NT2/D1 (cell line): ENCODE measurements around the gene FGF1.

Experiments
- YY1 ChIP-seq: IDR thresholded peaks from 2 replicates; pipeline ENCODE4 v1.6.1; 2011; ENCODE audit not compliant: insufficient read length, insufficient read depth
- ZNF274 ChIP-seq: IDR thresholded peaks from 2 replicates; pipeline ENCODE4 v1.6.1; 2011; ENCODE audit warnings: mild to moderate bottlenecking, low read depth, low read length

DNA sequence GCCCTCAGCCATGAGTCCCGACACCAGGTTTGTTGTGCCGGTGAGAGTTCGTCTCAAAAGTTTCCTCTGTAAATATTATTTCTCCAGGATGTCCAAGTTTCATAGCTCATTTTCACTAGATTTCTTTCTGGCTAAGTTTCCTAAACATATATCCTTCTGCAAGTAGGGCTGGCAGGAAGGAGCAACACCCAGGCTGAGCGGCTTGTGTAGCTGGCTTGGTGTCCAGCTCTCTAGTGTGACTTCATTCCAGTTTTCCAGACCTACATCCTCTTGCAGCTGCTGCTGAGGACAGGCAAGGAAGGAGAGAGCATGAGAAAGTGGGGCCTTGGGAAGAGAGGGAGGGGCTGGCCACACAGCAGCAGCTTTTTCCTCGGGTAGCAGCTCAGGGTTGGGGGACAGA, 80.3 kb downstream of the FGF1 start:
- TF ChIP-seq ZNF274 (no peak), YY1 (no peak)
